PC-3 (cell line): ENCODE results near the gene GPATCH2L. TPM values are rescaled to one million over a fixed set of nuclear protein-coding genes. Genes with fewer than 3 reads are reported as not detected.

Experiments
- ATAC-seq: fragments of 200-7000 bp; cut with Tn5 transposase; 2 replicates; pipeline ENCODE4 v1.9.1; 2020; ENCODE audit warnings: mild to moderate bottlenecking, moderate library complexity
- BruUV-seq: library from RNA; stranded (reverse); fragments of 400-500 nt; replicated peaks from 2 replicates; lab custom pipeline; 2021; lab: Mats Ljungman, UMichigan
- CTCF ChIA-PET: fragments of 300-600 bp; sonication (Branson Sonifier 250); formaldehyde crosslinking; loops from one replicate; lab custom pipeline; 2022; ENCODE audit warnings: antibody characterized with exemption; lab: Charles Lee
- POLR2A ChIA-PET: fragments of 300-600 bp; sonication (Branson Sonifier 250); formaldehyde crosslinking; loops from one replicate; lab custom pipeline; 2022; ENCODE audit warnings: antibody characterized with exemption; ENCODE audit not compliant: unreplicated experiment; lab: Charles Lee
- DNase-seq: peaks from one replicate; pipeline ENCODE4 v3.0.0-alpha.2; 2015
- H2AFZ ChIP-seq: fragments of 300-600 bp; sonication (generic); 2 replicates; pipeline ENCODE4 v1.6.0; 2016; ENCODE audit warnings: antibody characterized with exemption, low read length
- H3F3A ChIP-seq: fragments of 300-600 bp; sonication (generic); one replicate; pipeline ENCODE4 v1.6.0; 2017; ENCODE audit warnings: antibody characterized with exemption, low read length, control low read depth, mild to moderate bottlenecking; ENCODE audit not compliant: unreplicated experiment
- H3K27ac ChIP-seq: fragments of 300-600 bp; sonication (generic); 2 replicates; pipeline ENCODE4 v1.5.1; 2016; ENCODE audit warnings: mild to moderate bottlenecking, low read length
- H3K27me3 ChIP-seq: fragments of 300-600 bp; sonication (generic); 2 replicates; pipeline ENCODE4 v1.6.1; 2016; ENCODE audit warnings: low read length, mixed read lengths
- H3K36me3 ChIP-seq: fragments of 300-600 bp; sonication (generic); 2 replicates; pipeline ENCODE4 v1.6.1; 2016; ENCODE audit warnings: low read depth, mixed run types, low read length, mixed read lengths
- H3K4me1 ChIP-seq: fragments of 300-600 bp; sonication (generic); 2 replicates; pipeline ENCODE4 v1.5.1; 2016; ENCODE audit warnings: low read length; ENCODE audit not compliant: insufficient read depth
- H3K4me2 ChIP-seq: fragments of 300-600 bp; sonication (generic); 2 replicates; pipeline ENCODE4 v1.6.0; 2016; ENCODE audit warnings: low read length
- H3K4me3 ChIP-seq: fragments of 300-600 bp; sonication (generic); 2 replicates; pipeline ENCODE4 v1.5.1; 2016; ENCODE audit warnings: mild to moderate bottlenecking, low read length, mixed read lengths
- H3K79me2 ChIP-seq: fragments of 300-600 bp; sonication (generic); 2 replicates; pipeline ENCODE4 v1.6.1; 2017; ENCODE audit warnings: low read length, mixed read lengths
- H3K9ac ChIP-seq: fragments of 300-600 bp; sonication (generic); 2 replicates; pipeline ENCODE4 v1.6.0; 2016; ENCODE audit warnings: mild to moderate bottlenecking, low read length
- H3K9me2 ChIP-seq: fragments of 300-600 bp; sonication (generic); replicated peaks from 2 replicates; pipeline ENCODE4 v1.6.1; 2016; ENCODE audit warnings: mixed run types, low read length, mixed read lengths
- H3K9me3 ChIP-seq: fragments of 300-600 bp; sonication (generic); 2 replicates; pipeline ENCODE4 v1.6.1; 2016; ENCODE audit warnings: low read length, mixed read lengths
- H4K20me1 ChIP-seq: fragments of 300-600 bp; sonication (generic); 2 replicates; pipeline ENCODE4 v1.6.1; 2016; ENCODE audit warnings: low read length, mixed read lengths
- EZH2 ChIP-seq: fragments of 300-600 bp; sonication (generic); IDR thresholded peaks from one replicate; pipeline ENCODE4 v1.6.1; 2017; ENCODE audit warnings: antibody characterized with exemption, mild to moderate bottlenecking, low read length; ENCODE audit not compliant: unreplicated experiment
- EZH2phosphoT487 ChIP-seq: fragments of 300-600 bp; sonication (generic); IDR thresholded peaks from 2 replicates; pipeline ENCODE4 v1.6.1; 2018; ENCODE audit warnings: mild to moderate bottlenecking, antibody characterized with exemption, low read length, borderline replicate concordance
- intact Hi-C: fragments of 100-400 bp; cut with micrococcal nuclease; formaldehyde crosslinking; loops from 2 replicates; pipeline ENCODE4 v1.9.0; 2023
- total RNA-seq: library from RNA; depleted of rRNA; stranded (reverse); fragments of >200 nt; gene quantifications from 2 replicates; pipeline ENCODE4 v1.2.3, GENCODE V29; 2014
- TF ChIP-seq, protein P1 (sequence below): fragments of 300-600 bp; sonication (generic); conservative IDR thresholded peaks from 2 replicates; pipeline ENCODE4 v1.5.1; 2017; ENCODE audit warnings: antibody characterized with exemption, low read depth, mild to moderate bottlenecking, low read length

GPATCH2L gene
- total RNA-seq, 1 experiment from 2014 or later: 46.0 TPM

DNA sequence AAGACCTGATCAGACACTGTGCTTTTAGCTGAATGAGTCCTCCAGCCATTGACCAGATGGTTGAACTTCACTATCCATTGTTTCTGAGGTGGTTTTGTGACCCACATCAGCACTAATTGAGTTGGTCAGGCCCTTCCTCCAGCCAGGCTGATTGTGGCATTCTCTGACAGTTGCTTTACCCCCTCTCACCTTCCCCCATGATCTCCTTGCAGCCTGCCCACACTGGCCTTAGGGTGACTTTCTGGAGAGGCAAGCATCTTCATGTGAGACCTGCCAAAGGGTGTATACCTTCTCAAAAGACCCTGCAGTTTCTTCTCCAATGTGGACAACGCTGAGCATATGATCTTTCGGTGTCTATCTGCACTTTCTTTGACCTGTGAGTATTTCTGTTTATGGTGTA is 83.9 kb downstream of the GPATCH2L start:
- Histone ChIP-seq H4K20me1 (no peaks in the 10 kb centered on the region), H3K9me2 (no peaks in the 10 kb centered on the region), H3F3A (no peaks in the 10 kb centered on the region), H3K9me3 (no peaks in the 10 kb centered on the region), H3K4me3 (no peak overlapping the region), H3K4me1 (no peaks in the 10 kb centered on the region), H3K27me3 (no peaks in the 10 kb centered on the region), H3K4me2 (no peak overlapping the region), H3K36me3 (no peaks in the 10 kb centered on the region), H3K27ac (no peak overlapping the region), H3K79me2 (no peaks in the 10 kb centered on the region), H3K9ac (no peak overlapping the region), H2AFZ (no peak overlapping the region)
- ATAC-seq (no peak), DNase-seq (no peak)
- intact Hi-C loops: no loop called here
- POLR2A ChIA-PET: no interaction called here
- CTCF ChIA-PET: no interaction called here
- TF ChIP-seq EZH2 (no peak), EZH2phosphoT487 (no peak)
- TF ChIP-seq, protein P1, sequence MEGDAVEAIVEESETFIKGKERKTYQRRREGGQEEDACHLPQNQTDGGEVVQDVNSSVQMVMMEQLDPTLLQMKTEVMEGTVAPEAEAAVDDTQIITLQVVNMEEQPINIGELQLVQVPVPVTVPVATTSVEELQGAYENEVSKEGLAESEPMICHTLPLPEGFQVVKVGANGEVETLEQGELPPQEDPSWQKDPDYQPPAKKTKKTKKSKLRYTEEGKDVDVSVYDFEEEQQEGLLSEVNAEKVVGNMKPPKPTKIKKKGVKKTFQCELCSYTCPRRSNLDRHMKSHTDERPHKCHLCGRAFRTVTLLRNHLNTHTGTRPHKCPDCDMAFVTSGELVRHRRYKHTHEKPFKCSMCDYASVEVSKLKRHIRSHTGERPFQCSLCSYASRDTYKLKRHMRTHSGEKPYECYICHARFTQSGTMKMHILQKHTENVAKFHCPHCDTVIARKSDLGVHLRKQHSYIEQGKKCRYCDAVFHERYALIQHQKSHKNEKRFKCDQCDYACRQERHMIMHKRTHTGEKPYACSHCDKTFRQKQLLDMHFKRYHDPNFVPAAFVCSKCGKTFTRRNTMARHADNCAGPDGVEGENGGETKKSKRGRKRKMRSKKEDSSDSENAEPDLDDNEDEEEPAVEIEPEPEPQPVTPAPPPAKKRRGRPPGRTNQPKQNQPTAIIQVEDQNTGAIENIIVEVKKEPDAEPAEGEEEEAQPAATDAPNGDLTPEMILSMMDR: no peak
- no TSS peak for BruUV-seq

DNA sequence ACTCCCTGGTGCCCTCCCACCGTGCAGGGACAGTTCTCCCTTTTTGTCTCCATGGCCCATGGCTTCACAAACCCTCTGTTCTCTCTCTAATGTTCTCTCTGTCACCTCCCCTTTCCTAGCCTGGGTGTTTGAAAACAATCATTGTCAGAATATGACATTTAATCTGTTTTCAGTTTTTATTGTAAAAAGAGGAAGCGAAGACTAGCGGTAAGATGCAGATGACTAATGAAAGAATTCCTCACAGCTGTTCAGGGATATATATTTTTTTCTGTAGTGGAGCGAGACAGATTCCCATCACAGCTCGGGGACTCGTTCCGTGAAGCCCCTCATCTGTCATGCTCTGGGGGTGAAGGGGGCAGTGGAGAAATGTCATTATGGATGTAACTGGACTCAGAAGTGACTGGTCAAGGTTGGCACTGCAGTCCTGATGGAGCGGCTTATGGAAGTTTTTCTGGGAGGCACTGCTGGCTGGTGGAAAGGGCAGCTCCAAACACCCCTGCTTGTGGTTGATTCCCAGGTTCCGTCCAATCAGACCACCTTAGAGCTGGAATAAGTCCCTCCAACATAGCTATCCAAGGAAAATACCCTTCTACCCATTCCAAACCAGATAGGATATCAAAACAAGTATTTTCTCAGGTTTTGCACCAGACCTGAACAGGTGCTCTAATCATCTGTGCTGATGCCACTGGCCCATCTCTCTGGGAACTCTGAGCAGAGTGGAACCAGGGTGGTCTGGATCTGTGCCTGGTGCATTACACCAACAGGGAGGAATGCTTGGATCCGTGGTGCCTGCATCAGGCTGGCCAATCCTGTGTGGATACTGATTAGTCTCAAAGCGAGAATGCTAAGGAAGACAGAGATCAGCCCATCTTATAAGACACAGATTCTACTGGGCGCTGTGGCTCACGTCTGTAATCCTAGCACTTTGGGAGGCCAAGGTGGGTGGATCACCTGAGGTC is 84.7 kb downstream of the GPATCH2L start:
- DNase-seq (no peak), ATAC-seq (no peak)
- Histone ChIP-seq H3K79me2 (no peaks in the 10 kb centered on the region), H3K36me3 (no peaks in the 10 kb centered on the region), H3K9ac (no peak overlapping the region), H2AFZ (no peak overlapping the region), H3K9me3 (no peaks in the 10 kb centered on the region), H3K4me2 (no peak overlapping the region), H3K4me3 (no peak overlapping the region), H3K4me1 (no peaks in the 10 kb centered on the region), H3K9me2 (no peaks in the 10 kb centered on the region), H3K27me3 (no peaks in the 10 kb centered on the region), H3K27ac (no peak overlapping the region), H3F3A (no peaks in the 10 kb centered on the region), H4K20me1 (no peaks in the 10 kb centered on the region)
- POLR2A ChIA-PET: no interaction called here
- intact Hi-C loops: no loop called here
- CTCF ChIA-PET: no interaction called here
- no TSS peak for BruUV-seq
- TF ChIP-seq, protein P1: no peak
- no peak for TF ChIP-seq EZH2
- no peak for TF ChIP-seq EZH2phosphoT487

DNA sequence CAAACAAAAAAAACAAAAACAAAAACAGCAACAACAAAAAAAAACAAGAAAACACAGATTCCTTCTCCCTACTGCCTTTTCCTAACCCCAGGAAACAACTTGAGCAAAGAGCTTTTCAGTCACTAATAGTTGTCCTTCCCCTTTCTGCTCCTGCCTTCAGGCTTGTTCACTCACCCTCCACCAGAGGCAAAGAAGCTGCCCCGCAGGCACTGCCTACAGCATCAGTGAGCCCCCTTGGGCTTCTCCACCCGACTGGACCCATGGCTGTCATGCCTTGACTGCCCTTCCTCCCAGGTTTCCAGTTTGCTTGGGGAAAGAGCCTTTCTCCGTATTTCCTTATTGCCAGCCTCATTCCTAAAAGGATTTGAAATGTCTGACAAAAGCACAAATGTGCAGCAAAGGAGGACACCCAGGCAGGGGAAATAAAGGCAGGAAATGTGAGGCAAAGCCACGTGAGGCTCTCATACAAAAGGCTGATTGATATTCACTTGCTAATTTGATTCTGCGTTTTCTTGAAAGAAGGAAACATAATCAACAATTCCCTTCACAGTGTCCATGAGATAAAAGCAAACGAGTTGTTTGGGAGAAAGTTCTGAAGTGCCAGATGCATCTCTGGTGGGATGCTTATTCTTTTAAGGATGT is 85.7 kb downstream of the GPATCH2L start:
- intact Hi-C loops: no loop called here
- no peaks in the 10 kb centered on the region for H3K27me3 ChIP-seq
- no peaks in the 10 kb centered on the region for H3F3A ChIP-seq
- H3K4me1 ChIP-seq: no peaks in the 10 kb centered on the region
- H3K9me2 ChIP-seq: no peaks in the 10 kb centered on the region
- H3K9ac ChIP-seq: no peak overlapping the region
- H3K9me3 ChIP-seq: no peaks in the 10 kb centered on the region
- no peak for ATAC-seq
- H3K36me3 ChIP-seq: no peaks in the 10 kb centered on the region
- H3K4me2 ChIP-seq: no peak overlapping the region
- H3K79me2 ChIP-seq: no peaks in the 10 kb centered on the region
- H3K4me3 ChIP-seq: no peak overlapping the region
- ChIA-PET POLR2A (no interaction called here), CTCF (no interaction called here)
- H4K20me1 ChIP-seq: no peaks in the 10 kb centered on the region
- no peak overlapping the region for H2AFZ ChIP-seq
- no peak for DNase-seq
- no peak overlapping the region for H3K27ac ChIP-seq
- BruUV-seq: no TSS peak
- TF ChIP-seq EZH2phosphoT487: no peak
